ENCODE measurements around the gene LMTK3.

DNA sequence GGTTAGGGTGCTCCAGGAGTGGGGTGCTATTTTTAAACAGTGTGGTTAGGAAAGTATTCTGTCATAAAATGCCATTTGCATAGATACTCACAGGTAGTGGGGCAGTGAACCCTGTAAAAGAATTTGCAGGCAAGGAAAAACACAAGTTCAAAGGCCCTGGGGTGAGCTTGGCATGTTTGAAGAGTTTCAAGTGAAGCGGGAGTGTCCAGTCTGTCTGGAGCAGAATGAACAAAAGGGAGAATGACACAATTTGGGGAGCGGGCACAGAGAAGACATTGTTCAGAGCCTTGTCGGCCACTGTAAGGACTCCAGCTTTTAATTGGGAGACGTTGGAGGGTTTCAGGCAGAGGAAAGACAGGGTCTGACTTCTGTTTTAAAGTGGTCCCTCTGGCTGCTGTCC lies 63.1 kb downstream of the LMTK3 start:
- TF ChIP-seq POLR2A (IDR thresholded peaks at IDR 0.05) (no peak), POLR2AphosphoS5 (IDR thresholded peaks at IDR 0.05) (no peak)
